Mesendoderm (in vitro differentiated cells): ENCODE measurements around the gene UBAP2.

ENCODE experiments used
- DNase-seq: peaks from one replicate; pipeline ENCODE4 v3.0.0; 2013
- H2AK5ac ChIP-seq: 2 replicates; pipeline ENCODE4 v1.6.1; 2013; ENCODE audit warnings: low read length, inconsistent platforms
- H2BK120ac ChIP-seq: 2 replicates; pipeline ENCODE4 v1.6.1; 2013; ENCODE audit warnings: low read depth, mild to moderate bottlenecking, low read length, moderate library complexity, mixed read lengths
- H2BK15ac ChIP-seq: replicated peaks from 2 replicates; pipeline ENCODE4 v1.6.1; 2013; ENCODE audit warnings: low read depth, mild to moderate bottlenecking, moderate library complexity
- H2BK5ac ChIP-seq: 2 replicates; pipeline ENCODE4 v1.6.1; 2013; ENCODE audit warnings: low read length, inconsistent platforms
- H3K18ac ChIP-seq: 2 replicates; pipeline ENCODE4 v1.6.1; 2013; ENCODE audit warnings: mild to moderate bottlenecking, low read length, mixed read lengths
- H3K23ac ChIP-seq: one replicate; pipeline ENCODE4 v1.6.1; 2013; ENCODE audit warnings: low read length
- H3K27ac ChIP-seq: 2 replicates; pipeline ENCODE4 v1.5.1; 2013; ENCODE audit warnings: low read depth, mild to moderate bottlenecking, inconsistent platforms, low read length, moderate library complexity
- H3K27me3 ChIP-seq: 2 replicates; pipeline ENCODE4 v1.6.1; 2013; ENCODE audit warnings: low read length, control low read depth, mild to moderate bottlenecking, inconsistent platforms; ENCODE audit not compliant: insufficient read depth, poor library complexity
- H3K36me3 ChIP-seq: 2 replicates; pipeline ENCODE4 v1.6.1; 2013; ENCODE audit warnings: low read length, inconsistent platforms; ENCODE audit not compliant: control insufficient read depth, insufficient read depth
- H3K4ac ChIP-seq: one replicate; pipeline ENCODE4 v1.6.1; 2013; ENCODE audit warnings: low read depth, mild to moderate bottlenecking, low read length, moderate library complexity
- H3K4me1 ChIP-seq: 2 replicates; pipeline ENCODE4 v1.6.1; 2013; ENCODE audit warnings: low read depth, low read length, inconsistent platforms; ENCODE audit not compliant: control insufficient read depth
- H3K4me2 ChIP-seq: 2 replicates; pipeline ENCODE4 v1.6.1; 2013; ENCODE audit warnings: low read length
- H3K4me3 ChIP-seq: 2 replicates; pipeline ENCODE4 v1.5.1; 2013; ENCODE audit warnings: mild to moderate bottlenecking, low read length
- H3K56ac ChIP-seq: one replicate; pipeline ENCODE4 v1.6.1; 2013; ENCODE audit warnings: low read length
- H3K79me1 ChIP-seq: 2 replicates; pipeline ENCODE4 v1.6.1; 2013; ENCODE audit warnings: low read length, inconsistent platforms
- H3K79me2 ChIP-seq: 2 replicates; pipeline ENCODE4 v1.6.1; 2013; ENCODE audit warnings: mild to moderate bottlenecking, low read length; ENCODE audit not compliant: control insufficient read depth, insufficient read depth
- H3K9ac ChIP-seq: 2 replicates; pipeline ENCODE4 v1.6.1; 2013; ENCODE audit warnings: low read length, inconsistent platforms
- H4K5ac ChIP-seq: one replicate; pipeline ENCODE4 v1.6.1; 2013; ENCODE audit warnings: low read length
- H4K8ac ChIP-seq: one replicate; pipeline ENCODE4 v1.6.1; 2013; ENCODE audit warnings: low read depth, mild to moderate bottlenecking, control low read depth, low read length, moderate library complexity
- WGBS: extraction: QIAGEN DNeasy Blood & Tissue Kit; methylation state at CpG from one replicate; pipeline ENCODE4 v1.1.7; 2013; ENCODE audit warnings: low lambda C conversion rate, missing lambda C conversion rate; ENCODE audit not compliant: insufficient coverage; ENCODE audit errors: extremely low coverage; 5-methylcytosine and 5-hydroxymethylcytosine counted together

Gene UBAP2

GRCh38 chr9:34016149-34016548 lies 32.5 kb downstream of the UBAP2 start:
- Histone ChIP-seq H3K27ac (no peak overlapping the region), H4K8ac (no peak overlapping the region), H3K4me3 (no peak overlapping the region), H3K79me1 (peaks cover 5% of the 10 kb centered on the region), H3K4ac (no peak overlapping the region), H3K9ac (no peak overlapping the region), H4K5ac (no peak overlapping the region), H3K56ac (no peak overlapping the region), H3K23ac (no peak overlapping the region), H3K18ac (no peak overlapping the region), H2BK120ac (no peak overlapping the region), H3K27me3 (no peaks in the 10 kb centered on the region), H3K36me3 (no peaks in the 10 kb centered on the region), H2AK5ac (no peak overlapping the region), H2BK15ac (no peak overlapping the region), H3K79me2 (peaks cover 17% of the 10 kb centered on the region), H3K4me1 (no peaks in the 10 kb centered on the region), H2BK5ac (no peak overlapping the region), H3K4me2 (no peak overlapping the region)
- no CpG with 5 or more reads among the region's 4 CpGs for WGBS
- DNase-seq = no peak

DNA sequence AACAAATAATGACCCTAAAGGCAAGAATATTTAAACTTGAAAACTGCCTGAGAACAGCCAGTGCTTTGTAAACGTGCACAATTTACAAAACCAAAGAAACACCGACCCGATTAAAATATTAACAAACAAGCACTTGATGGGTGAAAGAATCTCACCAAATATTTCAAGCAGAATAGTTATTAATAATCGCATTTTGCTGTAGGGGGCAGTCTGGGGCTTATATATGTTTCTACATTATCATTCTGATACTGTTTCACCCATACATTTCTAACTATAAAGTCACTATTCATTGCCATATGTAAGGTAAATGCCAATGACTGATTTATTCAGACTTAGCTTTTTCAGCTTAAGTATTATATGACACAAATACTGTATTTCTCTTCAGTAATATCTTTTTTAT lies 37.7 kb downstream of the UBAP2 start:
- H3K4me2 ChIP-seq = no peak overlapping the region
- H2BK5ac ChIP-seq = no peak overlapping the region
- no peak overlapping the region for H3K18ac ChIP-seq
- H3K79me1 ChIP-seq = peaks cover 4% of the 10 kb centered on the region
- H3K36me3 ChIP-seq = no peaks in the 10 kb centered on the region
- H3K23ac ChIP-seq = no peak overlapping the region
- no peak overlapping the region for H4K8ac ChIP-seq
- H2BK15ac ChIP-seq = no peak overlapping the region
- WGBS = no CpG with 5 or more reads among the region's 4 CpGs
- H3K4ac ChIP-seq = no peak overlapping the region
- no peaks in the 10 kb centered on the region for H3K4me1 ChIP-seq
- no peak overlapping the region for H4K5ac ChIP-seq
- no peaks in the 10 kb centered on the region for H3K27me3 ChIP-seq
- H3K27ac ChIP-seq = no peak overlapping the region
- H2AK5ac ChIP-seq = no peak overlapping the region
- no peak overlapping the region for H3K4me3 ChIP-seq
- no peak overlapping the region for H2BK120ac ChIP-seq
- H3K79me2 ChIP-seq = no peaks in the 10 kb centered on the region
- H3K56ac ChIP-seq = no peak overlapping the region
- DNase-seq = no peak
- H3K9ac ChIP-seq = no peak overlapping the region

DNA sequence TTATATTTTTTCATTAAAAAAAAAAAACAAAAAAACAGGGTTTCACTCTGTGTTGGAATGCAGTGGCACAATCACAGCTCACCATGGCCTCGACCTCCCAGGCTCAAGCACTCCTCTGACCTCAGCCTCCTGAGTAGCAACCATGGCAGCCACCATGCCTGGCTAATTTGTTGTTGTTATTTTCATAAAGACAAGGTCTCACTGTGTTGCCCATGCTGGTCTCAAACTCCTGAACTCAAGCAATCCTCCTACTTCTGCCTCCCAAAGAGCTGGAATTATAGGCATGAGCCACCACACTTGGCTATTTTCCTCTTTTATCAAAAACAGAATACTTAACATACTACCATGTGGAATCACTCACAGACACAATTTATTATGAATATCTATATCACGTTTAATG lies 46.7 kb downstream of the UBAP2 start:
- Histone ChIP-seq H2BK5ac (no peak overlapping the region), H3K4me1 (no peaks in the 10 kb centered on the region), H4K5ac (no peak overlapping the region), H3K9ac (no peak overlapping the region), H2AK5ac (no peak overlapping the region), H3K56ac (no peak overlapping the region), H3K79me2 (no peaks in the 10 kb centered on the region), H3K23ac (no peak overlapping the region), H3K79me1 (peaks cover 5% of the 10 kb centered on the region), H4K8ac (no peak overlapping the region), H2BK15ac (no peak overlapping the region), H3K36me3 (no peaks in the 10 kb centered on the region), H3K27ac (no peak overlapping the region), H3K4ac (no peak overlapping the region), H3K4me3 (no peak overlapping the region), H3K4me2 (no peak overlapping the region), H2BK120ac (no peak overlapping the region), H3K18ac (no peak overlapping the region), H3K27me3 (no peaks in the 10 kb centered on the region)
- no peak for DNase-seq
- no CpG with 5 or more reads among the region's 2 CpGs for WGBS

DNA sequence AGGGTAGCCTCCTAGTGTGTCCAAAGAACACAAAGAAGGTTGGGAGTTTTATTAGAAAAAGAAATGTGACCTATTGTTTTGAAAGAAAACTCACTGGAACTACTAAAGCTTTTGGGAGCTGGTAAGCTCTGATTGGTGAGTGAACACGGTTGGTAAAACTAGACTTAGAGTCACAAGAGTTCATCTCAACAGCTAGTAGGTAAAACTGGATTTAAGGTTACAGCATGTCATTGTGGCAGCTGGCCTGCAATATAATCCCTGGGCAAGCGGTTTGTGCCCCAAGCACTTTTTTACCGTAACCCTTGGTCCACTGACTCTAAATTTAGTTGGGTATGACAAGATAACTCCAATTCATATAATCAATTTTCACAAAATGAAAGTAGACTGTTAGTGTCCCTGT lies 47.4 kb downstream of the UBAP2 start:
- H3K79me2 ChIP-seq = no peaks in the 10 kb centered on the region
- H3K4me1 ChIP-seq = no peaks in the 10 kb centered on the region
- no peak for DNase-seq
- no peaks in the 10 kb centered on the region for H3K36me3 ChIP-seq
- no peak overlapping the region for H3K27ac ChIP-seq
- no peak overlapping the region for H3K23ac ChIP-seq
- H3K79me1 ChIP-seq = peaks cover 3% of the 10 kb centered on the region
- no peak overlapping the region for H4K8ac ChIP-seq
- no peak overlapping the region for H3K4me3 ChIP-seq
- no peak overlapping the region for H3K56ac ChIP-seq
- H3K18ac ChIP-seq = no peak overlapping the region
- WGBS = no CpG with 5 or more reads among the region's 3 CpGs
- H3K9ac ChIP-seq = no peak overlapping the region
- H3K4me2 ChIP-seq = no peak overlapping the region
- no peaks in the 10 kb centered on the region for H3K27me3 ChIP-seq
- H2AK5ac ChIP-seq = no peak overlapping the region
- no peak overlapping the region for H4K5ac ChIP-seq
- H2BK5ac ChIP-seq = no peak overlapping the region
- H3K4ac ChIP-seq = no peak overlapping the region
- H2BK120ac ChIP-seq = no peak overlapping the region
- H2BK15ac ChIP-seq = no peak overlapping the region

DNA sequence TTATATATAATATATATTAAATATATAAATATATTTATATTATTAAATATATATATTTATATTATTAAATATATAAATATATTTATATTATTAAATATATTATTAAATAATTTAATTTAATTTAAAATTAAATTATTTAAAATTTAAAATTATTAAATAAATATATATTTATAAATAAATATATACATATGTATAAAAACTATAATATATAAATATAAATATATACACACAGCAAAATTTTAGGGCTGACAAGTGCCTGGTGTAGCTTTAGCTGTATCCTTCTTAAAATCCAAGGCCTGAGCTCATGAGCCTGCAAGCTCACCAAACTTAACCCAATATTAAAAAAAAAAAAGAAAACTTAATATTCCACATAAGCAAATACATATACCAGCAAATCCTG lies 53.2 kb downstream of the UBAP2 start:
- H2BK5ac ChIP-seq = no peak overlapping the region
- H3K9ac ChIP-seq = no peak overlapping the region
- H4K8ac ChIP-seq = no peak overlapping the region
- H3K4me3 ChIP-seq = no peak overlapping the region
- H3K4ac ChIP-seq = no peak overlapping the region
- H3K56ac ChIP-seq = no peak overlapping the region
- H3K4me2 ChIP-seq = no peak overlapping the region
- H4K5ac ChIP-seq = no peak overlapping the region
- no peaks in the 10 kb centered on the region for H3K79me2 ChIP-seq
- no peak overlapping the region for H2BK120ac ChIP-seq
- no peaks in the 10 kb centered on the region for H3K27me3 ChIP-seq
- H2BK15ac ChIP-seq = no peak overlapping the region
- DNase-seq = no peak
- no peaks in the 10 kb centered on the region for H3K36me3 ChIP-seq
- H3K27ac ChIP-seq = no peak overlapping the region
- no peaks in the 10 kb centered on the region for H3K4me1 ChIP-seq
- H3K79me1 ChIP-seq = peaks cover 1% of the 10 kb centered on the region
- H3K18ac ChIP-seq = no peak overlapping the region
- no peak overlapping the region for H2AK5ac ChIP-seq
- no peak overlapping the region for H3K23ac ChIP-seq

GRCh38 chr9:33993104-33993503 lies 55.6 kb downstream of the UBAP2 start:
- H3K79me1 ChIP-seq = peaks cover 1% of the 10 kb centered on the region
- DNase-seq = peak; percentile 9
- no peak overlapping the region for H2AK5ac ChIP-seq
- H3K4me1 ChIP-seq = no peaks in the 10 kb centered on the region
- no peak overlapping the region for H2BK120ac ChIP-seq
- no peak overlapping the region for H3K9ac ChIP-seq
- no peak overlapping the region for H3K23ac ChIP-seq
- no peaks in the 10 kb centered on the region for H3K27me3 ChIP-seq
- no peaks in the 10 kb centered on the region for H3K79me2 ChIP-seq
- no peak overlapping the region for H4K8ac ChIP-seq
- H3K27ac ChIP-seq = no peak overlapping the region
- no peak overlapping the region for H4K5ac ChIP-seq
- no peak overlapping the region for H2BK15ac ChIP-seq
- H3K4me3 ChIP-seq = no peak overlapping the region
- no CpG with 5 or more reads among the region's 2 CpGs for WGBS
- H3K4ac ChIP-seq = no peak overlapping the region
- no peak overlapping the region for H3K4me2 ChIP-seq
- H3K18ac ChIP-seq = no peak overlapping the region
- H3K56ac ChIP-seq = no peak overlapping the region
- H3K36me3 ChIP-seq = no peaks in the 10 kb centered on the region
- no peak overlapping the region for H2BK5ac ChIP-seq
